Inferior parietal cortex (tissue), 1 donor: ENCODE results near the gene MACROH2A2.
"Not testable (repeated sequence)": the region's sequence is repeated elsewhere in the genome, so short reads cannot be mapped to it uniquely, and the experiment has no call there.

Experiments
- DNase-seq: peaks from one replicate; pipeline ENCODE4 v3.0.0-alpha.2; 2016; ENCODE audit errors: extremely low spot score

The MACROH2A2 gene

DNA sequence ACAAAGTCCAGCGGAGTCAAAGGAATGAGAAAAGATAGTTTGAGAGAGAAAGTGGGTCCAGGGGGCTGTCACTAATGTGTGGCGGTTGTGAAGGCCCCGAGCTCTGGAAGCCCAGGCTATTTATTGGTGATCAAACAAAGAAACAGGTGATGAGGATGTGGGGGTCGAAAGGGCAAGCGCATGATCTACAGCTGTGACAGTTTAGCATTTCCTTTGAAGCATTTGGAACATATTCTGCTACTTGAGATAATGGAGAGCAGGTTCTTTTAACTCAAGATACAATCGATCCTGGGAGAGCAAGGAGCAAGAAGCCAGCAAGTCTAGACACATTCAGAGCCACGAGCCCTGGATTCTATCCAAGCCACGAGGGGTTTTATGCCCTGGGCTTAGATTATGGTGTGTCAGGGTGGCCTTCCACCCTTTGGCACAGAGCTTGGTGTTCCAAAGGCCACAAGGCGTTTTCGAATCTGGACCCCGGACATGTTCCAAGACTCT lies 48.5 kb downstream of the MACROH2A2 start:
- not testable (repeated sequence) for DNase-seq

DNA sequence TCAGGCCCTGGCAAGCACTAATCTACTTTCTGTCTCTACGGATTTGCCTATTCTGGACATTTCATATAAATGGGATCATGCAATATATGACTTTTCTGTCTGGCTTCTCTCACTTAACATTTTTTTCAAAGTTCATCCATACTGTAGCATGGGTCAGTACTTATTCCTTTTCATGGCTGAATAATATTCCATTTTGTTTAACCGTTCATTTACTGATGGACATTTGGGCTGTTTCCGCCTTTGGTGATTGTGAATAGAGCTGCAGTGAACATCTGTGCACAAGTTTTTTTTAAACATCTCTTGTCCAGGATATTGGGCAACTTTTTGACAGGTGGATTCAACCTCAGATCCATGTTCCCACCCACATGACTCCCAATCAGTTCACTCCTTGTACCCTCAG lies 49.0 kb downstream of the MACROH2A2 start:
- no peak for DNase-seq

DNA sequence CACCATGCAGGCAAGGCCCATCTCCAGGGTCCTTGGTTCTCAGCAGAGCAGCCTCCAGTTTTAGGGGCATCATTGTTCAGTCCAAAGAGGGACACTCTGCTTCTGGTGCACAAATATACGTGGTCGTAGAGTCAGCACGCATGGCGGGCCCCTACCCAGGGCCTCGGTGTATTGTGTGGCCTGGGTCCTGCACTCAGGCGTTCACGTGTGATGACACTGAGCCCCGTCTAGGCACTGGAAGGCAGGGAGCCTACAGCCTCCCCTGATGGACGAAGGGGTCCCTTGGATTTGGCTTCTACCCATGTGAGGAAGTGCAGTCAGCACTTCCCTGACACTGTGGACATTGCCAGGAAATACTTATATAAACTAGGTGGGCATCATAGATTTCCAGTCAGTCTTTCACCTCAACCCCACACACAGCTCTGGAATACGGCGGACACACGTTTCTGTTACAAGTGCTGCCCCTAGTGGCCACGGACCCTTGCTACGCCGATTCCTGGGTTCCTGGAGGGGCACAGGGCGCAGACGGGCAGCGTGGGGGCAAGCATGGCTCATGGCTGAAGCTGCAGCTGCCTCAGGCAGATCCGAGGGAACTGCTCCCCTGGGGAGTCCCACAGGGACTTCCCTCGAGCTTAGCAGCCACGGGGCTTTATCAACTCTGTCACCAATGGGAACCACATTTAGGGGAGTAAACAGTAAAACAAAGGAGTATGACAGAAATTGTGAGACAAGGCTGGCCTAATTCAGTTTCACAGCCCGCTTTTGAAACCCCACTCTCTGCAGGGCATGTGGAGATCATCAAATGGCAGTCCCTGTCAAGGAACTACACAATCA lies 54.5 kb downstream of the MACROH2A2 start:
- no peak for DNase-seq

DNA sequence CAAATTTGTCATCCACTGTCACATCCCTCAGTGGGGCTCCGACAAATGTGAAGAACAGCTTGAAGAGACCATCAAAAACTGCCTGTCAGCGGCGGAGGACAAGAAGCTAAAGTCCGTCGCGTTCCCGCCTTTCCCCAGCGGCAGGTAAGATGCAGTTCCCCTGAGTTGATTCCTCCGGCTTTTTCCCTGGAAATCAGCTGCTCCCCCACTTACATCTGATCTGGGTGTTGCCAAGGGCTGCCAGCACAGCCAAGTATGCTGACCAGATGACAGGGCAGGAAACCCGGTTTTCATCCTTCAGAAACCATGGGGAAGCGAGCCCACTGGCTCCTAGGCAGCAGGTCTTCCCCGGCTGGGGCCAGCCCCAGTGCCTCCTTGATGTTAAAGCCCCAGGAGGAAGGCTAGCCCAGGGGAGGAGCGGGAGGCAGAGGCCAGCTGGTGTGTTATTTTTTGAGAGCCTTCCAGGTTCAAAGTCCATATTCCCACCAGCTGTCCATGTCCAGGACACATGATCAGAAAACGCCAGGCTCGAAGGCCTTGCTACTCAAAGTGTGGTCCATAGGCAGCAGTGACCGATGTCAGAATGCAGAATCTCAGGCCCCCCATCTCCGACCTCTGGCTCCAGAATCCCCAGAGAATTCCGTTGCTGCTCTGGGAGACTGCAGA lies 56.6 kb downstream of the MACROH2A2 start:
- DNase-seq = no peak

DNA sequence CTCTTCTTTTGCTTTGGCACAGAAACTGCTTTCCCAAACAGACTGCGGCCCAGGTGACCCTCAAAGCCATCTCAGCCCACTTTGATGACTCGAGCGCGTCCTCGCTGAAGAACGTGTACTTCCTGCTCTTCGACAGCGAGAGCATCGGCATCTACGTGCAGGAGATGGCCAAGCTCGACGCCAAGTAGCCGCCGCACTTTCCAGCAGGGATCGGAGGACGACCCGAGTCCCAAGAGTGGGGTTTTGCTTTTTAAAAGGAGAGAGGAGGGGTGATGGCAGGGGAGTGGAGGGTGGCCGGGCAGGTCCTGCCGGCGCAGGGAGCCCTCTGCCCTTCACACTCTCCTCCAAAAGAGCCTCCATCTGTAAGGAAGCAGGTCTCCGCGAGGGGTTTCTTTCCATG lies 58.9 kb downstream of the MACROH2A2 start:
- DNase-seq = no peak

DNA sequence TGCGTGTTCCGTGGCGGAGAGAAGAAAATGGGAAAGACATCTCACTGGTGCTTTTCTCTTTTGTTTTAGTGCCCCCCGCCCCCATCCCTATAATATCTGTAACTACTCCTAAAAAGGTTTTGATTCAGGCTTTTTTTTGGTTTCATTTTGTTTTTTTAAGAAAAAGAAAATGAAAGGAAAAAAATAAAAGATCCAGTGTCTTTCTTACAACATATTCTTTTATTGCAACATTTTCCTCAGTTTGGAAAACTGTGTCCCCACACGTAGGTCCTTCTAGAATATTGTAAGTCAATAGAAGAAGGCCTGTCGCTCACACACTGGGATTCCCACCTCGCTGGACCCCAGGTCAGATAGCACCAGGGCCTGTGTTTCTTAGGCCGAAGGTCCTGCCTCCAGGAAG lies 59.4 kb downstream of the MACROH2A2 start:
- no peak for DNase-seq

DNA sequence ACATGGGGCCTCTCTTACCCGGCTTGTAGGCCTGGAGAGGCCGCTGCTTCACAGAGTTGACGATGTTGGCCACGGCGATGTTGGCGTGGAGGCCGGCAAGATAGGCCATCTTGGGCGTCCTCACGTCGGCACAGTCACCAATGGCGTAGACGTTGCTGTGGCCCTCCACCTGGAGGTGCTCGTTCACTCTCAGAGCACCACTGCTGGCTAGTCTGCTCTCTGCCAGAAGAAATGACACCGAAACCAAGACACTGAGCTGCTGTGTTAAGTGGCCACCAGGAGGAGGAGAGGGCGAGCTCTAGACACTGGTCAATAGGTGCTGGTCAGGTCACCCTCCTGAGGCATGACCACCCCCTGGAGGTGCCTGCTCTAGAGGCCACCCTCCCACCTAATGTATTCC lies 62.3 kb downstream of the MACROH2A2 start:
- DNase-seq = no peak

DNA sequence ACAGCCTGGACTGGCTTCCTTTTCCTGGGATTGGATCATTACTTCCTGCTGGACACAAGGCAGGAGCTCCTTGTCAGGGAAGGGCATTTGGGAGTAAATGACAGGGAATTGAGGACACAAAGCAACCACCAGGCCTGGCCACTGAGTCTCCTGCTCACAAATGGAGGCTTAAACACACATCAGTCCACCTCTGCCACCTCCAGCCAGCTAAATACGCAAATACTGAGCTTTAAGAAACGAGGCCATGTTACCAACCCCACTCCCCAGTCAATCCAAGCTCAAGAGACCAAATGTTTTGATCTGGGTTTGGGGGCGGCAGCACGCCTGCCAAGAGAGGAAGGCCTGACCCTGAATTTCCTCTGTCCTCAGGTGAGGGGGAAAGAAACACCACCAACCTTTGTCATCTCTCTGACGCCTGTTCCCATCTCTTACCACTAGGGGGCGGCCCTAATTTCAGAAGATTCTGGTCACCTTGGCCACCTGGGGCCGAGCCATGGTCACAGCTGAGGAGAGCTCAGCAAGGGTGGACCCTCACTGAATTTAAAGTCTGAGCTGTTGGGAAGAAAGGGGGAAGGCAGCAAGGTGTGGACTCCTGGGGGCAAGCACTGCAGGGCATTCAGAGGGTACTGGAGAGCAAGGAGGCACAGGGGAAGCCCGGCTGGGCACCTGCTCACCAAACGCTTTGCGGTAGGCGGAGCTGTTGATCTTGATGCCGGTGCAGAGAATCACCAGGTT lies 63.5 kb downstream of the MACROH2A2 start:
- DNase-seq = peak; percentile 55

DNA sequence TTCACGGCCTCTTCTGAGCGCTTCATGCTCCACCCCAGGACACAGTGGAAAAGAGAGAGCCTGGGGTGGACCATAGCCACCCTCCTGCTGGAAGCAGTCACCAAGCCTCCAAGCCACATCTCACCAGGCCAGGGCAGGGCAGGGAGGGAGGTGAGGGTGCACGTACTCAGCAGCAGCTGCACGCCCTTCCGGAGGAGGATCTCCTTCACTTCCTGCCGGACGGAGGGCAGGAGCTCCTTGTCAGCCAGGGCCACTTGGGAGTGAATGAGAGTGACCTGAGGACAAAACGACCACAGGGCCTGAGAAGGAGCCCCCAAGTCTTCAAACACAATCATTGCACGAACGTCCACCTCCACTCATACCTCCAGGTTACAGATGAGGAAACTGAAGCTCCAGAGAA lies 65.0 kb downstream of the MACROH2A2 start:
- no peak for DNase-seq

DNA sequence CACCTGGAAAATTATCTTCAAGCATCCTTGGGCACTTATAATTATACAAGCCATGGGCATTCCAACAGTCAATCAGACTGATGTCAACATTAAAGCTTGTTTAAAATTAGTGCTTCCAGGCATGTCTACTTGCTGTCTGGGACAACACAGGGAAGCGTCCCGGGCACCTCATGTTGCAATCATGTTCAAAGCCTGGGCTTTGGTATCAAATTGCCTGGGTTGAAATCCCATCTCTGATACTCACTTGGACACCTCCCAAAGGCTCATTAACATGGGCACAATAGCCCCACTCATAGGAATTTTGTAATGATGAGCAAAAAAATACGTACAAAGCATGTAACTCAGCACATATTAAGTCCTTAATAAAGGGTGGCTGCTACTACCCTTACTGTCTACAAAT lies 65.5 kb downstream of the MACROH2A2 start:
- no peak for DNase-seq

DNA sequence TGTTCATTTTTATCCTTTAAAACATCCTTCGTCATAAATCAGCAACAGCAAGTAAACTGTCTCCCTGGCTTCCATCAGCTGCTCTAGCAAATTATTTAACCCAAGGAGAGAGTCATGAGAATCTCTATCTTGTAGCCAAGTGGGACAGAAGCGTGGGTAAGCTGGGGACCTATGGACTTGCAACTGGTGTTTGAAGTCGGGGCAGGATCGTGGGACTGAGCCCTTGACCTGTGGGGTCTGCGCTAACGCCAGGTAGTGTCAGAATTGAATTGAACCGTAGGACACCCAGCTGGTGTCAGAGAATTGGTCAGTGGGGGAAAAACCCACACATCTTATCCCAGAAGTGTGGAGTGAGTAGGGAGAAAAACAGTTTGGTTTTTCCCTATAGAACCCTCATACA lies 66.6 kb downstream of the MACROH2A2 start:
- DNase-seq = no peak

DNA sequence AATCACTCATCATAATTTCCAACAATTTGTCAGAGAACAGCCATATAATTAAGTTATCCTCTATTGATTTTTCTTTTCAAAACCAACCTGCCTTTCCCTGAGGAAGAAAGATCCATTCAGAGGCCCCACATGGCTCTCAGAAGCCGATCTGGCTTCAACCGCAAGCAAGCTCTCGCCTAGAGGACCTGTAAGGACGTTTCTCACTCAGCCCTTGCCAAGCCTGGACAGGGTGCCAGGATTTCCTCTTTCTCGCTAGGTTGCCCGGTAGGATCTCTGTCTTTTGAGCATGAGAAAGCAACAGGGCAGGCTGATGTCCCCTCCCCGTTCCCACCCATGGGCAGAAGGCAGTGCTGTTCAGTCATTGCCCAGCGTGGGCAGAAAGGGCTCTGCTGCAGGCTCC lies 67.0 kb downstream of the MACROH2A2 start:
- DNase-seq = no peak

DNA sequence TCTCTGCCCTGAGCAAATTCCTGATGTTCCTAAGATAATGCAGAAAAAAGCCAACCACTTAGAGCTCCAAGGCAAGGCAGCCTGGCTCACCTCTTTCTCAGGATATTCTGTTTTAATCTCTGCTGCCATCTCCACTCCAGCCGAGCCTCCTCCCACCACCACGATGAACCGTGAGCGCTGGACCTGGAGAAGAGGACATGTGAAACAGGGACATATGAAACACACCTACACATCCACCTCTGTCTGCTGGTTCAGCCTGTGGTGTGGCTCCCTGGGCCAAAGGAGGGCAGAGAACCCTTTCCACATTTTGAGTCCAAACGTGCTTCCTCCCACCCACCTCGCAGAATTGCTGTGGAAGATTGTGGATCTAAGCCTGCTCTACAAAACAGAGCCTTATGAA lies 67.8 kb downstream of the MACROH2A2 start:
- DNase-seq = no peak

DNA sequence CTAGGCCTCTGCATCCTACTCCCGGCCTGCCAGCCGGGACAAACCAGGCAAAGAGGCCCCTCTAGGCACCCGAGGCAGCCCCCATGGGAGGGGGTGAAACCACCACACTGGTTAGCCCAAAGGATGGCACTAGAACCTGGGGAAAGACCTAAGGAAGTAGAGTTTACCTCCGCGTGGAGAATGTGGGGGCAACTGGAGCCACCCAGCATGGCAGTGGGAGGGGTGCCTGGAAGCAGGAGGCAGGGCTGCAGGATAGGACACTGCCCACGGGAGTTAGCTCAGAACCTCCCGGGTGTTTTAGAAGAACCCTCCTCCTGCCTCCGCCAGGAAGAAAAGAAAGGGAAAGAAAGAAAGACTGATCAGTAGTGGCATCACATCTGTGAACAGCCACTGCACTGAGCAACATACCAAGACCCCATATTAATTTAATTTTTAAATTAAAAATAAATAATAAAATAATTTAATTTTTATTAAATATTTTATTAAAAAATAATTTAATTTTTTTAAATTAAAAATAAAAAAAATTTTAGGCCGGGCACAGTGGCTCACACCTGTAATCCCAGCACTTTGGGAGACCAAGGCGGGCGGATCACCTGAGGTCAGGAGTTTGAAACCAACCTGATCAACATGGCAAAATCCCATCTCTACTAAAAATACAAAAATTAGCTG lies 68.8 kb downstream of the MACROH2A2 start:
- DNase-seq = no peak

DNA sequence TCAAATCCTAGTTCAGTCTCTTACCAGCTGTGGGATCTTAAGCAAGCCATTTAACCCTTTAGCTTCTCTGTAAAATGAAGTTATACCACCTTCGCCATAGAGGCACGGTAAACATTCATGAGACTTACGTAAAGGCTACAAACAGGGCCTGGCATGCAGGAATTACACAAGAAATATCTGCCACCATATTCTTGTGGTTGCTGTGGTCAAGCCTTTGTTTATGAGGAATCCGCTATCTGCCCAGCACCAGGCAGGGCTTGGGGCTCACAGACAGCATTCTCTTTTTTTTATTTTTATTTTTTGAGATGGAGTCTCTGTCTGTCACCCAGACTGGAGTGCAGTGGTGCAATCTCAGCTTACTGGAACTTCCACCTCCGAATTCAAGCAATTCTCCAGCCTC lies 70.1 kb downstream of the MACROH2A2 start:
- no peak for DNase-seq

DNA sequence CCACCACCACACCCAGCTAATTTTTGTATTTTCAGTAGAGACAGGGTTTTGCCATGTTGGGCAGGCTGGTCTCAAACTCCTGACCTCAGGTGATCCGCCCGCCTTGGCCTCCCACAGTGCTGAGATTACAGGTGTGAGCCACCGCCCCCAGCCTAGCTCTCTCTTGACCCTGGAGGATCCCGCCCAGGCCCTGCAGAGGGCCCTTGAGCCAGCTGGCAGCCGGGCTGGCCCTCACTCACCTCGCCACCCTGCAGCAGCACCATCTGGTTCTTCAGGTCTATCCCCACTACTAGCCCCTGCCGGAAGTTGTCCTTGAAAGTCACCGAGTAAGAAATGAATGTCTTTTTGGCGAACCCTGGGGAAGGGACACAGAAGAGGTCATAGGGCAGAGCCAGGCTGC lies 70.5 kb downstream of the MACROH2A2 start:
- DNase-seq = not testable (repeated sequence)

DNA sequence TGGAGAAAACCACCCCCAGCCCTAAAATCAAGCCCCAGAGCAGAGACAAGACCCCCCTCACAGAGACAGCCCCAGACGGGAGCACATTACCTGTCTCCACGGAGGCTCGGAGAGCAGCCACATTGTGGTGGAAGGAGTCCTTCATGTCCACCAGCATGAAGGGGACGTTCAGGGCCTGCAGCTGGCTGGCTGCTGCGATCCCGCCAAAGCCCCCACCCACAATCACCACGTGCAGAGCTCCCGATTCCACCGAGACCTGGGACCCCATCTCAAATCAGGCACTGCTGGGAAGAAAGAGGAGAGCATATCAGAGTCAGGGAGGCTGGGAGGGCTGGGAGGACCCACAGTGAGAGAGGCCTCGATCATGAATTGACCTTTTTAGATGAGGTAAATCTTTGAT lies 71.2 kb downstream of the MACROH2A2 start:
- DNase-seq = no peak

DNA sequence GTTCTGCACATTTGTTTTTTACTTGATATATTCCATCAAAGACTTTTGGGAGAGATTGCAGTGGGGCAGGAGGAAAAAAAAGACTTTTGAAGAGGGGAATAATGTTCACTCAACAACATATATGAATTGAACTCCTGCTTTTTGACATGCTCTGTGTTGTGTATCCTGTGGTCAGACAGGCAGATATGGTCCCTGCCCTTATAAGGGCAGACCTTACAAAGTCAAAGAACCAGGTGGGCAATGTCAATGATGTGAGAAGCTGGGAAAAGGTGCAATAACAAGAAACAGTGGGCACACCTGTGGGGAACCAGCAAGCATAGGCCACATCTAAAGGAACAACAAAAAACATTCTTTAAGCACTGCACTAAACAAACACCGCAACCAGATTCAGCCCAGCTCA lies 71.8 kb downstream of the MACROH2A2 start:
- DNase-seq = no peak

DNA sequence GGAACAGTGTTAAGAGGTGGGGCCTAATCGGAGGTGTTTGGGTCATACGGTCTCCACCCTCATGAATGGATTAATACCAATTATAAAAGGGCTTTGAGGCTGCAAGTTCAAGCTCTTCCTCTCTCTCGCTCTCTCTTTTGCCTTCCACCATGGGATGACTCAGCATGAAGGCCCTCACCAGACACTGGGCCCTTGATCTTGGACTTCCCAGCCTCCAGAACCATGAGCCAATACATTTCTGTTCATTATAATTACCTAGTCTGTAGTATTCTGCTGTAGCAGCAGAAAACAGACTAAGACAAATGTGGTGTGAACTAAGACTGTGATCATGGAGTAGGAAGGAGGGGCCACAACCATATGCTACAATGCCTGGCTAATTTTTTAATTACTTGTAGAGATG lies 72.3 kb downstream of the MACROH2A2 start:
- no peak for DNase-seq

DNA sequence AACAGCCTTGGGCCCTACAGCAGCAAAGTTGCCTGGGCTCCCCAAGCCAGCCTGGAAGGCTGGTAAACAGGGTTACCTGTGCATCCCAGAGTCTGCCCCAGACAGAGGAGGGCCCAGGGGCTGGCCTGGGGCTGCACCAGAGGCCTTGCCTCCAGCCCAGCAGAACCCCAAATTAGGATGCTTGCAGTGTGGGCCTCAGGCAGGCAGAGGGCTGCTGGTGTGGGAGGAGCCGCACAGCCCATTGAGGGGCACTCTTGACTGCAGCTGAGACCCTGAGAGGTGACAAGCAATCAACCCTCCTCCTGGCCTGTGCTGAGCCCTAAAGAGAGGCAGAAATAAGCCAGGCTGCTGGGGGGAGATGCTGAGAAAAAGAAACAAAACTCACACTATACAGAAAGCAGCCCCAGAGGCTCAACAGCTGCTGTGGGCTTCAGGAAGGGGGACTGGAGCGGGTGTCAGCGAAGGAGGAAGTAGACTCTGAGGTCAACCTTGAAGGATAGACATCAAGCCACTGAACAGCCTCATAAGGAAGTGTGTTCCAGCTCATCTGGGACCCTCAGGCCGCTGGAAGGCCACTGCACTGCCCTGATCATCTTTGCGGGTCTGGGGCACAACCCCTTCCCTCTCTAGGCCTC lies 73.4 kb downstream of the MACROH2A2 start:
- DNase-seq = no peak

DNA sequence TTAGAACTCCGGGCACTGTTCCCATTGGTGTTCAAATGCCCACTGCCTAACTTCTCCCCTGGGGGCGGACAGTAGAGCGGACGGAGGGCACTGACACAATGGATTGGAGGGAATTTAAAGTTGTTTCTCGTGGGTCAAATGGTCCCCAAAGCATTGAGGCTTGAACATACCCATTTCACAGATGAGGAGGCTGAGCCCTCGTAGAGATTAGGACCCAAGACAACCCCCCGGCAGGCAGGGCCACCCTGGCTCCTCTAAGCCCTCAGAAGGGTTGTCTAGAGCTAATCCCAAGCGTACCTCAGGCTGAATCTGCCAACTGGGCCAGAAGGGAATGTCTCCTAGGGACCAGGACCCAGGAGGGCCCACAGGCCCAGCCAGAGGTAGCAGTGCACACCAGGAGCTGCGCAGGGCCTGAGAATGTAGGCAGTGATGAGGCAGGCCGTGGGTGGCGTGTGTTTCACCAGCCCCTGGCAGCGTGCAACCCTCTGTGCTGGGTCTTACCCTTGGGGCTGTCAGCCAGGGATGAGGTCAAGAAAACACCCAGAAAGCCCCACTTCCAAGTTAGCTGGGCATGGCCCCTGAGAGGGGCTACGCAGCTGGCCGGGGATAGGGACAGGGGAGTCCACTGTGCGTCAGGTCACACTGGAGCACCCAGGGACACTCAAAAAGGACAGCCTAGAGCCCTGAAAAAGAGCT lies 74.2 kb downstream of the MACROH2A2 start:
- DNase-seq = no peak
